GM12892 (cell line): ENCODE data around the gene CCDC34.
"Not testable (repeated sequence)": the region's sequence is repeated elsewhere in the genome, so short reads cannot be mapped to it uniquely, and the experiment has no call there.

ENCODE experiments used
- DNase-seq: peaks from one replicate; pipeline ENCODE4 v3.0.0; 2011; ENCODE audit not compliant: insufficient read length
- FAIRE-seq: peaks from 2 replicates; lab custom pipeline; 2011; peaks lifted over from hg19 to GRCh38; lab: Jason Lieb, UNC
- POLR2A ChIP-seq: IDR thresholded peaks from 2 replicates; pipeline ENCODE4 v1.6.1; 2011; ENCODE audit warnings: low read depth, low read length, control low read depth
- POLR2AphosphoS5 ChIP-seq: IDR thresholded peaks from 2 replicates; pipeline ENCODE4 v1.6.1; 2011; ENCODE audit warnings: low read depth, low read length, control low read depth
- TAF1 ChIP-seq: IDR thresholded peaks from 2 replicates; pipeline ENCODE4 v1.6.1; 2011; ENCODE audit warnings: low read depth, mild to moderate bottlenecking, control low read depth, low read length, borderline replicate concordance

The CCDC34 gene

GRCh38 chr11:27355575-27356104, 7.4 kb downstream of the CCDC34 start:
- no peak for FAIRE-seq
- TF ChIP-seq TAF1 (no peak), POLR2AphosphoS5 (no peak), POLR2A (no peak)
- no peak for DNase-seq

- TF ChIP-seq POLR2A (no peak), TAF1 (no peak), POLR2AphosphoS5 (no peak)
- DNase-seq (no peak), FAIRE-seq (peak; percentile 50)
Measured at GRCh38 chr11:27354359-27354965, 8.6 kb downstream of the CCDC34 start.

- FAIRE-seq (no peak), DNase-seq (no peak)
Measured at GRCh38 chr11:27353593-27354358, 9.2 kb downstream of the CCDC34 start.

DNA sequence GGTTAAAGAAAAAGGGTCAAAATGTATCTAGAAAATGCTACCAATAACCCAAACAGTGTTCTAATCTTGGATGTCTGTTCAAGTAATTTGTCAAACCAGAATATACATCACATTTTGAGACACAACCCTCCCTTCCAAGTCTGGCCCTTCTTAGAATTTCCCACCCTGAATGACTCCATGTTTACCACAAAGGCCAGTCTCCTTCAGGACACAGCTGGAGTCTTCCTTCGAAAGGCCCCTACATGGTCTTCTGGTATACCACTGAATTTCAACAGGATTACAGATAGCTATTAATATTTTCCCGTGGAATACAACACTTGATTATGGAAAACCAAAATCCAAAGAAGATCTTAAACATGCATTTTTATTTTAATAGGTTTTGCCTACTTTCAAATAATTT, 10.2 kb downstream of the CCDC34 start:
- DNase-seq (no peak), FAIRE-seq (no peak)
- TF ChIP-seq POLR2AphosphoS5 (no peak), POLR2A (no peak), TAF1 (no peak)

More at GRCh38 chr11:27353593-27354358, 9.2 kb downstream of the CCDC34 start:
- no peak for TF ChIP-seq TAF1
- TF ChIP-seq POLR2AphosphoS5: no peak
- no peak for TF ChIP-seq POLR2A

DNA sequence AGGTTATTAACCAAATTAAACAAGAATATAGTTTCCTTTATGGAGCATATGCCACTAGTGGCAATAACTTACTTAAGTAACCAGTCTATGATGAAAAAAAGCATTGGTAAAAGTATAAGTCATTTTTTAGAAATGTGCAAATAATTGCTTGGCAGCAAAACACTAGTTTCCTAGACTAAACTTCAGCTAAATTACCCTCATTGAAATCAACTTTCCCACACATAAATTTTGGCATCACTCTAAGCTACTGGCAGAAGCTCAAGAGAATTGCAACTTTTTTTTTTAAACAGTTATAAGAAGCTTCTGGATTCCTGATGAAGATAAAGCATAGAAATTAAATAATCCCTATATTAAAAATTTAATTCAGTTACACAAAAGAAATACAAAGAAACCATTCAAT, 12.5 kb downstream of the CCDC34 start:
- DNase-seq (no peak), FAIRE-seq (no peak)
- TF ChIP-seq POLR2AphosphoS5: no peak
- no peak for TF ChIP-seq POLR2A
- no peak for TF ChIP-seq TAF1

GRCh38 chr11:27349919-27350318, 13.1 kb downstream of the CCDC34 start:
- DNase-seq (no peak), FAIRE-seq (no peak)
- TF ChIP-seq POLR2AphosphoS5: no peak
- no peak for TF ChIP-seq POLR2A

- no peak for FAIRE-seq
- DNase-seq: no peak
- TF ChIP-seq POLR2A: no peak
Measured at GRCh38 chr11:27348340-27348873, 14.6 kb downstream of the CCDC34 start.

DNA sequence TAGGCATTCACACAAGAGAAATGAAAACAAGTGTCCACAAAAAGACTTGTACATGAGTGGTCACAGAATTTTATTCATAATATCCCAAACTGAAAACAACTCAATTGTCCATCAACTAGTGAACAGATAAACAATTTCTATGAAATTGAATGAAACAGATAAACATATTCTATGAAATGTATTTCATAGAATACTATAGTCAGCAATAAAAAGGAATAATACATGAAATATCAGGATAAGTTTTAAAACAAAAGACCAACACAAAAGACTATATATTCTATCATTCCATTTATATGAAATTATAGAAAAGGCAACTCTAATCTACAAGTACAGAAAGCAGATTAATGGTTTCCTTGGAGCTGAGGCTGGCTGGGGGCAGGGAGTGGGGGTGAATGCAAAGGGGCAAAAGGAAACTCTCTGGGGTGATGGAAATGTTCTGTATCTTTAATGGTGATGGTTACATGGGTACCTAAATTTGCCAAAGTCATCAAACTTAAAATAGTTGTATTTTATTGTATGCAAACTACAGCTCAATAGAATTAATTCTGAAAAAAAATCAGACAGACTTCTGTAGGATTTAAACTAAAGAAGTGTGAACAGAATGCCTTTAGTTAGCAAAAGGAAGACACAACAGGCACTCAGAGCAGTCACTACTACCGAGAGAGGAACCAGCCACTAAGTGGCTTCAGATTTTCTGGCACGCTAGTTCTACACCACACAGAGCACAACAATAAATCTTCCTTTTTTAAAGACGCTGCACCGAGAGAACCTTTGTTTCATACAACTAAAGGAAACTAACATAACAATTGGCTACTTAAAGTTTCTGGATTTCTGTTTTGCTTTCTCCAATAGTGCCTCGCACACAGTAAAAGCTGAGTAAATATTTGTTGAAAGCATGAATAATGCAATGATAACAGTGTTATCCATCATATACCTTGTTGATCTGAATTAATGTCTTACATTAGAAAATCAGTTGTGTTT, 15.4 kb downstream of the CCDC34 start:
- no peak for DNase-seq
- peak; percentile 61 for FAIRE-seq
- TF ChIP-seq POLR2AphosphoS5: no peak
- TF ChIP-seq TAF1: no peak
- TF ChIP-seq POLR2A: no peak

DNA sequence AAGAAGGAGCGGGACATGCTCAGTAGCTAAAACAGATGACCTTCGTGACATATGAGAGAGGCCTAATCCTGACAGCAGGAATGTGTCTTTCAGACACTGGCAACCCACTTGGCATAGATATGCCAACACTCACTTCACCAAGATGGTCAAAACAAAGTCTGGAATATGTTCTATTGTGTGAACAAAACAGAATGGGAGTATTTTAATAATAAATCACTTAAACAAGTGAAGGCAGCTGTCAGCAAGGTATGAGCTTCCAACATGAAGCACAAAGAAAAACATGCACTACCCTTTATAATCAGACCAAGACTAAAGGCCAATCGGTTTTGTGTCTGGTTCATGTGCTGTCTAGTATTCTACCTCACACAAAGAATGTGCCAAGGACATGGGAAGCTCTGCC, 23.1 kb downstream of the CCDC34 start:
- no peak for FAIRE-seq

DNA sequence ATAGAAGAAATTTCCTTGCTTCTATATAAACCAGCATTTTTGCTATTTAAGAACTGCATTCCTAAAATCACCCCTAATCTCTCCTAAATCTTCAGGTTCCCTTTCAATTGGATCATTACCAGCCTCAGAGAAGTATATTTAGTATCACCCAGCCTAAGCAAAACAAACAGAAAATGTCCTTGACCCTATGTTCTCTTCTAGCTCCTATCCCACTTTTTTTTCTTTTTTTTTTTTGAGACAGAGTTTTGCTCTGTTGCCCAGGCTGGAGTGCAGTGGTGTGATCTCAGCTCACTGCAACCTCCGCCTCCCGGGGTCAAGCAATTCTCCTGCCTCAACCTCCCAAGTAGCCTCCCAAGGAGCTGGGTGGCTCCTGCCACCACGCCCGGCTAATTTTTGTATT, 28.3 kb downstream of the CCDC34 start:
- FAIRE-seq, DNase-seq: not testable (repeated sequence)

More for the DNA sequence above, 23.1 kb downstream of the CCDC34 start:
- DNase-seq: no peak
- TF ChIP-seq TAF1 (no peak), POLR2AphosphoS5 (no peak), POLR2A (no peak)

DNA sequence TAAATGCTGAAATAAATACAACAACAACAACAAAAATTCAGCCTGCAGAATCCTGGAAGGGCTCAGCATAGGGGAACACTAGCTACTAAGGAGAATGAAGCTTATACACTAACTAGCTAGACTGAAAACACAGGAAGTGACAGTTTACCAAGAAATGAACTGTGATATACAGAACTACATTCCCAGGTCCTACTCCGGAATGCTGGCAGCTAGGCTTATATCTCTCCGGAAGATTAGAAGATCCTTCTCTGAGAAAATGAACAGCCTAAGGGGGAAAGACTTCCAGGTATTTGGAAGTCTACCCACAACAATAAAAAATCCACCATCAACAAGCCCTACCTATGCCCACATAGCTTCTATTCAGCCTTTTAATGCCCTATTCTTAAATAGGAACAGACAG, 31.0 kb downstream of the CCDC34 start:
- DNase-seq (no peak), FAIRE-seq (no peak)

More for the DNA sequence above, 31.0 kb downstream of the CCDC34 start:
- TF ChIP-seq TAF1 (no peak), POLR2AphosphoS5 (no peak), POLR2A (no peak)
